BLaER1 treated with 17β-estradiol and CSF1 and Interleukin-3, amounts not matched to agents 10 nM and 100 nM (cell line): ENCODE data around the gene CETP.
"Not testable (repeated sequence)": the region's sequence is repeated elsewhere in the genome, so short reads cannot be mapped to it uniquely, and the experiment has no call there.

ENCODE experiments used
- H3K27ac ChIP-seq, 11 experiments: shearing (Covaris generic); formaldehyde crosslinking; 2 replicates each; pipeline ENCODE4 v1.8.1; 2022
- H3K27me3 ChIP-seq, 11 experiments: shearing (Covaris generic); formaldehyde crosslinking; 2 replicates each; pipeline ENCODE4 v1.8.1; 2022
- H3K36me3 ChIP-seq, 11 experiments: shearing (Covaris generic); formaldehyde crosslinking; 2 replicates each; pipeline ENCODE4 v1.8.1; 2022
- H3K4me1 ChIP-seq, 10 experiments: shearing (Covaris generic); formaldehyde crosslinking; 2 replicates each; pipeline ENCODE4 v1.8.1; 2022
- H3K4me2 ChIP-seq, 11 experiments: shearing (Covaris generic); formaldehyde crosslinking; 2 replicates each; pipeline ENCODE4 v1.8.1; 2022
- H3K4me3 ChIP-seq, 10 experiments: shearing (Covaris generic); formaldehyde crosslinking; 2 replicates each; pipeline ENCODE4 v1.8.1; 2022
- H3K9ac ChIP-seq, 11 experiments: shearing (Covaris generic); formaldehyde crosslinking; 2 replicates each; pipeline ENCODE4 v1.8.1; 2022
- H3K9me3 ChIP-seq, 11 experiments: shearing (Covaris generic); formaldehyde crosslinking; replicated peaks in 1 of 11; 2 replicates each; pipeline ENCODE4 v1.8.1; 2022
- H4K20me1 ChIP-seq, 11 experiments: shearing (Covaris generic); formaldehyde crosslinking; 2 replicates each; pipeline ENCODE4 v1.8.1; 2022
- Cebpa-rat ChIP-seq, 11 experiments: shearing (Covaris generic); IDR thresholded peaks; 2 replicates each; pipeline ENCODE4 v1.8.1; 2022

The CETP gene

GRCh38 chr16:56932721-56933619 lies 28.8 kb upstream of the CETP start:
- H3K4me1 ChIP-seq: peaks cover 52 to 72% (median 66%) of the 10 kb centered on the region in 10 experiments
- H3K9ac ChIP-seq: peak overlapping the region; percentile 94 to 100 (median 97)
- peak overlapping the region; percentile 91 to 100 (median 94) for H3K27ac ChIP-seq
- peaks cover 39 to 51% (median 48%) of the 10 kb centered on the region in 11 experiments for H3K36me3 ChIP-seq
- no peaks in the 10 kb centered on the region for H3K27me3 ChIP-seq
- H3K9me3 ChIP-seq: no peaks in the 10 kb centered on the region
- peak overlapping the region; percentile 86 to 99 (median 95) for H3K4me2 ChIP-seq
- peaks cover 52 to 60% (median 56%) of the 10 kb centered on the region in 11 experiments for H4K20me1 ChIP-seq
- no peak for TF ChIP-seq Cebpa-rat (IDR thresholded peaks at IDR 0.05)
- peak overlapping the region; percentile 88 to 100 (median 97) for H3K4me3 ChIP-seq

GRCh38 chr16:56933828-56934598 lies 27.7 kb upstream of the CETP start:
- Histone ChIP-seq H3K9me3 (no peaks in the 10 kb centered on the region), H3K4me3 (peak overlapping the region; percentile 88 to 100 (median 97)), H3K36me3 (peaks cover 50 to 62% (median 59%) of the 10 kb centered on the region in 11 experiments), H4K20me1 (peaks cover 62 to 70% (median 67%) of the 10 kb centered on the region in 11 experiments), H3K4me2 (peak overlapping the region; percentile 86 to 99 (median 95)), H3K27ac (peak overlapping the region; percentile 91 to 100 (median 94); a peak in 20 of 22 replicates), H3K9ac (peak overlapping the region; percentile 94 to 100 (median 97)), H3K27me3 (no peaks in the 10 kb centered on the region), H3K4me1 (peaks cover 61 to 79% (median 74%) of the 10 kb centered on the region in 10 experiments)
- TF ChIP-seq Cebpa-rat (IDR thresholded peaks at IDR 0.05): no peak

GRCh38 chr16:56934599-56935145 lies 27.1 kb upstream of the CETP start:
- H3K4me2 ChIP-seq: peak overlapping the region; percentile 86 to 99 (median 95)
- not testable (repeated sequence) for H3K27me3 ChIP-seq, H3K9me3 ChIP-seq
- peak overlapping the region; percentile 88 to 100 (median 97) for H3K4me3 ChIP-seq
- peaks cover 61 to 84% (median 78%) of the 10 kb centered on the region in 10 experiments for H3K4me1 ChIP-seq
- peaks cover 56 to 68% (median 66%) of the 10 kb centered on the region in 11 experiments for H3K36me3 ChIP-seq
- peak overlapping the region; percentile 94 to 100 (median 97) for H3K9ac ChIP-seq
- peak overlapping the region in 9 of 11 experiments; percentile 2 to 100 (median 94); a peak in 8 of 22 replicates for H3K27ac ChIP-seq
- H4K20me1 ChIP-seq: peaks cover 69 to 77% (median 73%) of the 10 kb centered on the region in 11 experiments

- no peaks in the 10 kb centered on the region for H3K27me3 ChIP-seq
- H3K9ac ChIP-seq: peak overlapping the region; percentile 94 to 100 (median 97); a peak in 18 of 22 replicates
- peak overlapping the region; percentile 86 to 99 (median 95) for H3K4me2 ChIP-seq
- no peaks in the 10 kb centered on the region for H3K9me3 ChIP-seq
- H3K4me1 ChIP-seq: peaks cover 57 to 84% (median 78%) of the 10 kb centered on the region in 10 experiments
- H3K4me3 ChIP-seq: peak overlapping the region; percentile 88 to 100 (median 97)
- H3K27ac ChIP-seq: no peak overlapping the region; a peak in 2 of 22 replicates
- TF ChIP-seq Cebpa-rat (IDR thresholded peaks at IDR 0.05): no peak
- H4K20me1 ChIP-seq: peaks cover 73 to 82% (median 79%) of the 10 kb centered on the region in 11 experiments
- H3K36me3 ChIP-seq: peaks cover 62 to 74% (median 71%) of the 10 kb centered on the region in 11 experiments
Measured at GRCh38 chr16:56935201-56935600, 26.5 kb upstream of the CETP start.

DNA sequence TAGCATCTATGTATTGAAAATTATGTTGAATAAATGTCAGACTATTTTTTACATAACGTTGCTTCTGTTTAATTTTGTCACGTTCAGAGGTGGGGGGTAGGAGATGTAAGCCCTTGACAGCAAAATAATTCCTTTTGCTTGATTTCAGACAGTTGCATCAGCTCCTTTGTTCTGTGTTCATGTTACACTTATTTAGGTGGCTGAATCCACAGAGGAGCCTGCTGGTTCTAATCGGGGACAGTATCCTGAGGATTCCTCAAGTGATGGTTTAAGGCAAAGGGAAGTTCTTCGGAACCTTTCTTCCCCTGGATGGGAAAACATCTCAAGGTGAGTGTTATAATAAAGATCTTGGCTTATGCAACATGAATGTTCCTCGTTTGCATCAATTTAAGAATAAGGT lies 25.3 kb upstream of the CETP start:
- Histone ChIP-seq H3K4me1 (peaks cover 44 to 84% (median 78%) of the 10 kb centered on the region in 10 experiments), H3K4me3 (peak overlapping the region in 4 of 10 experiments; percentile 6 to 32 (median 17); a peak in 2 of 20 replicates), H3K9me3 (no peaks in the 10 kb centered on the region), H3K36me3 (peaks cover 75 to 87% (median 84%) of the 10 kb centered on the region in 11 experiments), H3K4me2 (peak overlapping the region; percentile 36 to 99 (median 95); a peak in 18 of 22 replicates), H3K9ac (peak overlapping the region in 4 of 11 experiments; percentile 21 to 97 (median 69); a peak in 5 of 22 replicates), H3K27ac (peak overlapping the region in 2 of 11 experiments; percentile 19 to 34; a peak in 2 of 22 replicates), H4K20me1 (peaks cover 82 to 95% (median 91%) of the 10 kb centered on the region in 11 experiments), H3K27me3 (no peaks in the 10 kb centered on the region)
- TF ChIP-seq Cebpa-rat (IDR thresholded peaks at IDR 0.05): no peak

DNA sequence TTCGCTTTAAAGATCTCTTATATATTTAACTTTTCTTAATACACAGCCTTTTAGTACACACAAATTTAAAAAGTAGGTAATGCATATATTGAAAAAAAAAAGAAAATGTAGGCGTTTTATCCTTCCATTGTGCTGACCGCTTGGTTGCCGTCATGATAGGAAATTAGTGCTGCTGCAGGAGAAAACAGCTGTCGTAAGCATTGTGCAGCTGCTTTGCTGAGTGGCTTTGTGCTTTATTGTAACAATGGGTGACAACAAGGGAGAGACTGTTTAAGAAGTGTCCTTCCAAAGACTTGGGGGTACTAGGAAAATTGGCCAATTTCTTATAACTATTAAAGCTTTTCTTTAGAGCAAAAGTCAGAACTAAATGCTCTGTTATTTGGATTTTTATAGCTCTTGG lies 24.8 kb upstream of the CETP start:
- Histone ChIP-seq H4K20me1 (peaks cover 82 to 99% (median 95%) of the 10 kb centered on the region in 11 experiments), H3K27me3 (no peaks in the 10 kb centered on the region), H3K4me3 (peak overlapping the region in 1 of 10 experiments; percentile 9; a peak in 2 of 20 replicates), H3K9me3 (no peaks in the 10 kb centered on the region), H3K4me1 (peaks cover 43 to 87% (median 80%) of the 10 kb centered on the region in 10 experiments), H3K27ac (no peak overlapping the region; a peak in 1 of 22 replicates), H3K9ac (peak overlapping the region in 1 of 11 experiments; percentile 42; a peak in 1 of 22 replicates), H3K4me2 (peak overlapping the region in 6 of 11 experiments; percentile 14 to 99 (median 96); a peak in 13 of 22 replicates), H3K36me3 (peaks cover 79 to 91% (median 88%) of the 10 kb centered on the region in 11 experiments)
- no peak for TF ChIP-seq Cebpa-rat (IDR thresholded peaks at IDR 0.05)

GRCh38 chr16:56938664-56939513 lies 22.9 kb upstream of the CETP start:
- peaks cover 96 to 100% (median 100%) of the 10 kb centered on the region in 11 experiments for H3K36me3 ChIP-seq
- H3K4me1 ChIP-seq: peaks cover 43 to 100% (median 94%) of the 10 kb centered on the region in 10 experiments
- H3K27ac ChIP-seq: peak overlapping the region in 2 of 11 experiments; percentile 17 to 28; a peak in 2 of 22 replicates
- H4K20me1 ChIP-seq: peaks cover 69 to 100% (median 100%) of the 10 kb centered on the region in 11 experiments
- H3K27me3 ChIP-seq: no peaks in the 10 kb centered on the region
- H3K9me3 ChIP-seq: no peaks in the 10 kb centered on the region
- TF ChIP-seq Cebpa-rat (IDR thresholded peaks at IDR 0.05): no peak
- no peak overlapping the region for H3K4me3 ChIP-seq
- H3K4me2 ChIP-seq: peak overlapping the region in 9 of 11 experiments; percentile 11 to 82 (median 74); a peak in 14 of 22 replicates
- H3K9ac ChIP-seq: peak overlapping the region in 5 of 11 experiments; percentile 7 to 30 (median 19); a peak in 2 of 22 replicates
